Transverse colon (tissue), 4 donors: Measurements from ENCODE around the gene TAS2R13. TPM values are rescaled to one million over a fixed set of nuclear protein-coding genes. Genes with fewer than 3 reads are reported as not detected.

Experiments
- DNase-seq: peaks from one replicate; pipeline ENCODE4 v3.0.0-alpha.2; 2019
- H3K27ac ChIP-seq, 4 donors: fragments of 200-600 bp; sonication (generic); 2 replicates each; pipeline ENCODE4 v1.5.1; 2016 to 2018; ENCODE audit warnings: inconsistent platforms in 4 of 4
- H3K27me3 ChIP-seq: fragments of 200-600 bp; sonication (generic); 2 replicates; pipeline ENCODE4 v1.5.1; 2017; ENCODE audit warnings: inconsistent platforms
- H3K36me3 ChIP-seq, 4 donors: fragments of 200-600 bp; sonication (generic); 2 replicates each; pipeline ENCODE4 v1.5.1; 2017 to 2019; ENCODE audit warnings: inconsistent platforms in 4 of 4
- H3K4me1 ChIP-seq, 4 donors: fragments of 200-600 bp; sonication (generic); 2 replicates each; pipeline ENCODE4 v1.5.1; 2017 to 2020; ENCODE audit warnings: inconsistent platforms in 4 of 4
- H3K4me3 ChIP-seq, 4 donors: fragments of 200-600 bp; sonication (generic); 1 replicate in 1 of 4; 2 replicates in 3 of 4; pipeline versions ENCODE4 v1.5.1 to v1.6.1; 2017 to 2019; ENCODE audit warnings: inconsistent platforms in 4 of 4
- H3K9me3 ChIP-seq, 2 donors: fragments of 200-600 bp; sonication (generic); 2 replicates each; pipeline ENCODE4 v1.5.1; 2017 to 2019; ENCODE audit warnings: inconsistent platforms in 2 of 2
- CTCF ChIP-seq, 5 experiments: fragments of 200-600 bp in 3 of 5; fragments of 450-650 bp in 2 of 5; sonication (generic) in 3 of 5; IDR thresholded peaks; 1 replicate in 2 of 5; 2 replicates in 3 of 5; pipeline ENCODE4 v1.5.1; 2016 to 2017; ENCODE audit warnings: antibody characterized with exemption in 5 of 5, inconsistent platforms in 3 of 5, mild to moderate bottlenecking in 2 of 5, moderate library complexity in 1 of 5
- EP300 ChIP-seq: sonication (generic); formaldehyde crosslinking; IDR thresholded peaks from one replicate; pipeline ENCODE4 v1.6.1; 2017; ENCODE audit warnings: antibody characterized with exemption, low read depth
- POLR2A ChIP-seq: fragments of 450-650 bp; IDR thresholded peaks from one replicate; pipeline ENCODE4 v1.6.1; 2016; ENCODE audit warnings: antibody characterized with exemption, mild to moderate bottlenecking, moderate library complexity
- POLR2AphosphoS5 ChIP-seq, 3 donors: sonication (generic); formaldehyde crosslinking; IDR thresholded peaks; one replicate each; pipeline ENCODE4 v1.6.1; 2016; ENCODE audit warnings: antibody characterized with exemption in 3 of 3
- whole genome bisulfite sequencing, 2 donors: methylation state at CpG; one replicate each; pipeline ENCODE4 v1.1.5; 2018; ENCODE audit warnings: low coverage in 1 of 2; 5-methylcytosine and 5-hydroxymethylcytosine counted together
- in situ Hi-C, 4 donors: fragments of 200-750 bp; cut with MboI; loops; one replicate each; pipeline versions ENCODE4 v1.15.0 to v1.15.1; 2017; ENCODE audit warnings: low sequenced_read_pairs in 3 of 4, low pct_ligation_motif_present in 1 of 4, low pct_unique_long_range_greater_than_20kb in 1 of 4
- intact Hi-C: fragments of 100-400 bp; cut with DNase I; formaldehyde crosslinking; loops from one replicate; pipeline ENCODE4 v1.15.1; 2023; ENCODE audit warnings: low total_unique reads
- total RNA-seq, 4 donors: library from RNA; depleted of rRNA; stranded (reverse); fragments of >200 nt; gene quantifications; one replicate each; pipeline ENCODE4 v1.1.0, GENCODE V29; 2016

TAS2R13 gene
- total RNA-seq, 4 donors from 2014 or later, result 1.5 to 6.2 TPM; not detected in 2

GRCh38 chr12:10910380-10910779 is 1.0 kb upstream of the TAS2R13 start:
- Histone ChIP-seq H3K27ac (no peak overlapping the region), H3K4me3 (no peak overlapping the region), H3K36me3 (no peaks in the 10 kb centered on the region), H3K27me3 (no peaks in the 10 kb centered on the region), H3K9me3 (no peaks in the 10 kb centered on the region), H3K4me1 (no peaks in the 10 kb centered on the region)
- WGBS, 2 donors, result 82 to 91% methylated on average over 6 to 8 of the region's 8 CpGs
- in situ Hi-C loops, result no loop called here
- no peak for DNase-seq
- no peak for TF ChIP-seq CTCF (IDR thresholded peaks at IDR 0.05)
- no peak for TF ChIP-seq POLR2AphosphoS5 (IDR thresholded peaks at IDR 0.05)
- no peak for TF ChIP-seq EP300
- intact Hi-C loops, result no loop called here

DNA sequence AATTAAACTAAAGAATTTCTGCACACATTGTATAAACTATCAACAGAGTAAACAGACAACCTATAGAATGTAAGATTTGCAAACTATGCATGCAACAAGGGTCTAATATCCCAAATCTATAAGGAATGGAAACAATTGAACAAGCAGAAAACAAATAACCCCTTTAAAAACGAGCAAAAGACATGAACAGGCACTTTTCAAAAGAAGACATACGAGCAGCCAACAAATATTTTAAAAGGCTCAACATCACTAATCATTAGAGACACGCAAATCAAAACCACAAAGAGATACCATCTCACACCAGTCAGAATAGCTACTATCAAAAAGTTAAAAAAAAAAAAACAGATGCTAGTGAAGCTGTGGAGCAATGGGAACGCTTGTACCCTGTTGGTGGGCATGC is 4.7 kb downstream of the TAS2R13 start:
- no peak for TF ChIP-seq POLR2AphosphoS5 (IDR thresholded peaks at IDR 0.05)
- TF ChIP-seq EP300, result no peak
- no peak for TF ChIP-seq CTCF (IDR thresholded peaks at IDR 0.05)
- no peak for TF ChIP-seq POLR2A
- WGBS, 2 donors, result 85 to 89% methylated on average over 4 of the region's 4 CpGs
- H3K4me1 ChIP-seq, result no peaks in the 10 kb centered on the region
- DNase-seq, result no peak
- H3K9me3 ChIP-seq, result peaks cover 17 to 20% of the 10 kb centered on the region in 2 donors
- H3K4me3 ChIP-seq, result no peak overlapping the region
- intact Hi-C loops, result no loop called here
- no peak overlapping the region for H3K27ac ChIP-seq
- H3K36me3 ChIP-seq, result no peaks in the 10 kb centered on the region
- H3K27me3 ChIP-seq, result no peaks in the 10 kb centered on the region
- in situ Hi-C loops, result no loop called here

- Histone ChIP-seq H3K27ac (no peak overlapping the region), H3K27me3 (no peaks in the 10 kb centered on the region), H3K36me3 (no peaks in the 10 kb centered on the region), H3K4me1 (no peaks in the 10 kb centered on the region), H3K9me3 (peaks cover 17 to 20% of the 10 kb centered on the region in 2 donors), H3K4me3 (no peak overlapping the region)
- intact Hi-C loops, result no loop called here
- in situ Hi-C loops, result no loop called here
- WGBS, 2 donors, result 92 to 100% methylated on average over 1 of the region's 1 CpG
- no peak for TF ChIP-seq POLR2AphosphoS5 (IDR thresholded peaks at IDR 0.05)
- no peak for TF ChIP-seq EP300
- no peak for TF ChIP-seq POLR2A
- no peak for TF ChIP-seq CTCF (IDR thresholded peaks at IDR 0.05)
- DNase-seq, result no peak
Measured at GRCh38 chr12:10901427-10901826, 7.9 kb downstream of the TAS2R13 start.

- H3K36me3 ChIP-seq, result no peaks in the 10 kb centered on the region
- H3K4me1 ChIP-seq, result no peaks in the 10 kb centered on the region
- 100% methylated on average over 1 of the region's 1 CpG; no CpG with 5 or more reads in 1 of the 2 donors for WGBS, 2 donors
- TF ChIP-seq CTCF (IDR thresholded peaks at IDR 0.05) (no peak), EP300 (no peak), POLR2AphosphoS5 (IDR thresholded peaks at IDR 0.05) (no peak), POLR2A (no peak)
- intact Hi-C loops (no loop called here), in situ Hi-C loops (no loop called here)
- no peak overlapping the region for H3K27ac ChIP-seq
- H3K27me3 ChIP-seq, result no peaks in the 10 kb centered on the region
- H3K4me3 ChIP-seq, result no peak overlapping the region
- peaks cover 17 to 20% of the 10 kb centered on the region in 2 donors for H3K9me3 ChIP-seq
- DNase-seq, result no peak
Measured at GRCh38 chr12:10900972-10901371, 8.4 kb downstream of the TAS2R13 start.
